KMS-11 (cell line): ENCODE results near the gene TNC.

Experiments used
- H2AFZ ChIP-seq: fragments of 200-600 bp; sonication (generic); 2 replicates; pipeline ENCODE4 v1.6.1; 2016; ENCODE audit warnings: antibody characterized with exemption, mixed run types, low read depth
- H3K27ac ChIP-seq: fragments of 200-600 bp; sonication (generic); 2 replicates; pipeline ENCODE4 v1.6.1; 2016; ENCODE audit warnings: mild to moderate bottlenecking, mixed run types
- H3K27me3 ChIP-seq: fragments of 200-600 bp; sonication (generic); 2 replicates; pipeline ENCODE4 v1.6.1; 2017; ENCODE audit warnings: mild to moderate bottlenecking, low read depth, mixed run types, moderate library complexity; ENCODE audit not compliant: insufficient read depth
- H3K36me3 ChIP-seq: fragments of 200-600 bp; sonication (generic); 2 replicates; pipeline ENCODE4 v1.6.1; 2017; ENCODE audit warnings: mild to moderate bottlenecking, mixed run types; ENCODE audit not compliant: insufficient read depth
- H3K4me1 ChIP-seq: fragments of 200-600 bp; sonication (generic); 2 replicates; pipeline ENCODE4 v1.6.1; 2016; ENCODE audit warnings: mild to moderate bottlenecking, low read depth, mixed run types; ENCODE audit not compliant: poor library complexity, severe bottlenecking
- H3K4me2 ChIP-seq: fragments of 200-600 bp; sonication (generic); 2 replicates; pipeline ENCODE4 v1.7.0; 2016; ENCODE audit warnings: mild to moderate bottlenecking, mixed run types
- H3K4me3 ChIP-seq: fragments of 200-600 bp; sonication (generic); IDR thresholded peaks from 2 replicates; pipeline ENCODE4 v1.6.1; 2017; ENCODE audit warnings: low read depth, low read length, mixed read lengths; ENCODE audit not compliant: insufficient read depth
- H3K79me2 ChIP-seq: fragments of 200-600 bp; sonication (generic); 2 replicates; pipeline ENCODE4 v1.6.1; 2016; ENCODE audit warnings: low read depth, mixed run types; ENCODE audit not compliant: insufficient read depth
- H3K9ac ChIP-seq: fragments of 200-600 bp; sonication (generic); 2 replicates; pipeline ENCODE4 v1.6.1; 2016; ENCODE audit warnings: mild to moderate bottlenecking, mixed run types
- H4K20me1 ChIP-seq: fragments of 200-600 bp; sonication (generic); 2 replicates; pipeline ENCODE4 v1.6.1; 2016; ENCODE audit warnings: mild to moderate bottlenecking, mixed run types; ENCODE audit not compliant: insufficient read depth
- CTCF ChIP-seq: fragments of 200-600 bp; sonication (generic); conservative IDR thresholded peaks from 2 replicates; pipeline ENCODE4 v1.6.1; 2017; ENCODE audit warnings: low read depth, mild to moderate bottlenecking, antibody characterized with exemption, low read length, moderate library complexity, mixed read lengths

Gene TNC

GRCh38 chr9:114973216-114973615, 144.7 kb downstream of the TNC start:
- H3K4me2 ChIP-seq = no peak overlapping the region
- no peaks in the 10 kb centered on the region for H4K20me1 ChIP-seq
- no peak overlapping the region for H2AFZ ChIP-seq
- no peaks in the 10 kb centered on the region for H3K79me2 ChIP-seq
- no peaks in the 10 kb centered on the region for H3K27me3 ChIP-seq
- no peak overlapping the region for H3K27ac ChIP-seq
- H3K9ac ChIP-seq = no peak overlapping the region
- no peaks in the 10 kb centered on the region for H3K36me3 ChIP-seq
- peaks cover 10% of the 10 kb centered on the region for H3K4me1 ChIP-seq
- TF ChIP-seq CTCF = no peak
- no peak overlapping the region for H3K4me3 ChIP-seq

GRCh38 chr9:114972510-114973136, 145.3 kb downstream of the TNC start:
- no peaks in the 10 kb centered on the region for H3K36me3 ChIP-seq
- H4K20me1 ChIP-seq = no peaks in the 10 kb centered on the region
- TF ChIP-seq CTCF = no peak
- H2AFZ ChIP-seq = no peak overlapping the region
- no peak overlapping the region for H3K27ac ChIP-seq
- no peak overlapping the region for H3K4me2 ChIP-seq
- peaks cover 10% of the 10 kb centered on the region for H3K4me1 ChIP-seq
- no peaks in the 10 kb centered on the region for H3K79me2 ChIP-seq
- H3K27me3 ChIP-seq = no peaks in the 10 kb centered on the region
- H3K9ac ChIP-seq = no peak overlapping the region
- H3K4me3 ChIP-seq = no peak overlapping the region
